HG03457 (cell line): ENCODE data around the gene NAV1.

Experiments
- ATAC-seq: cut with Tn5 transposase; IDR thresholded peaks from one replicate; pipeline ENCODE4 v1.9.1; 2021; ENCODE audit warnings: moderate number of reproducible peaks; ENCODE audit not compliant: unreplicated experiment

NAV1 gene

DNA sequence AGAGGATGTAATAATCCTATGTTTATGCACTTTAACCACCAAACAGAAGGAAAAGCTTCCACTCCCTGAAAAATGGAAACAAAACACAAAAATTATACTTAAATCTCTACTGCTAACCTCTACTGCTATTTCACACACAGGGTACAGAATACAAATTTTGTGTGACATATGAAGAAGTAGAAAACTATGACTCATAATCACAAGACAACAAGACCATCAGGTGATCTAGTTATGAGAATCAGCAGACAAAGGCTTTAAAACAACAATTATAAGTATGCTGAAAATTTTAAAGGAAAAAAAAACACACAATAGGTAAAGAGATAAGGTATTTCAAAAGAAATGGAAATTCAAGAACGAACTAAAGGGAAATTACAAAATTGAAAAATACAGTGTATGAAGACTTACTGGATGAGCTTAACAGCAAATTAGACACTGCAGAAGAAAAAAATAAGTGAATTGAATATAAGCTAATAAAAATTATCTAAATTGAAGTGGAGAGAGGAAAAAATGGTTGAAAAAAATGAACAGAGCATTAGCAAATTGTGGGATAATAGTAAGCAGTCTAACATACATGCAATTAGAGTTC, 13.6 kb upstream of the NAV1 start:
- no peak for ATAC-seq

DNA sequence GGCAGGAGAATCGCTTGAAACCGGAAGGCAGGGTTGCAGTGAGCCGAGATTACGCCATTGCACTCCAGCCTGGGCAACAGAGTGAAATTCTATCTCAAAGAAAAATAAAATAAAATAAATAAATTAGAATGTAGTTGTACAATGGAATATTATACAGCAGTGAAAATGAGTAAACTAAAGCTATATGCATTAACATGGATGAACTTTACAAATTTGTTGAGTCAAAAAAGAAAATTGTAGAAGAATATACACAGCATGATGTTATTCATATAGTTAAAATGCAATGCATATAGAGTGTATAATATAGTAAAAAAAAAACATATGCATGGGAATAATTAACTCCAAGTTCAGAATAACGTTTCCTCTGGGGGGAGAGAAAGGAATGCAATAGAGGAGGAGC, 11.0 kb upstream of the NAV1 start:
- no peak for ATAC-seq

DNA sequence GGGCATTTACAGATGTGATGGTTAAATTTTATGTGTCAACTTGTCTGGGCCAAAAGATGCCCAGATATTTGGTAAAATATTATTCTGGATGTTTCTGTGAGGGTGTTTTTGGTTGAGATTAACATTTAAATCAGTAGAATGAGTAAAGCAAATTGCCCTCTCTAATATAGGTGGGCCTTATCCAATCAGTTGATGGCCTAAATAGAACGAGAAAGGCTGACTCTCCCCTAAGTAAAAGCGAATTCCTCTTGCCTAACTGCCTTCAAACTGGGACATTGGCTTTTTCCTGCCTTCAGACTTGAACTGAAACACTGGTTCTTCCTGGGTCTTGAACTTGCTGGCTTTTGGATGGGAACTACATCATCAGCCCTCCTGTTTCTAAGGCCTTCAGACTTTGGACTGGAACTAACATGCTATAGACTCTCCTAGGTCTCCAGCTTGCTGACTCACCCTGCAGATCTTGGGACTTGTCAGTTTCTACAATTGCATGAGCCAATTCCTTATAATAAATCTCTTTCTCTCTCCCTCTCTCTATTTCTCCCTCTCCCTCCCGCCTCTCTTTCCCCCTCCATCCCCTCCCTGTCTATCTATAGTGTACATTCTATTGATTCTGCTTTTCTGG, 10.2 kb upstream of the NAV1 start:
- no peak for ATAC-seq

DNA sequence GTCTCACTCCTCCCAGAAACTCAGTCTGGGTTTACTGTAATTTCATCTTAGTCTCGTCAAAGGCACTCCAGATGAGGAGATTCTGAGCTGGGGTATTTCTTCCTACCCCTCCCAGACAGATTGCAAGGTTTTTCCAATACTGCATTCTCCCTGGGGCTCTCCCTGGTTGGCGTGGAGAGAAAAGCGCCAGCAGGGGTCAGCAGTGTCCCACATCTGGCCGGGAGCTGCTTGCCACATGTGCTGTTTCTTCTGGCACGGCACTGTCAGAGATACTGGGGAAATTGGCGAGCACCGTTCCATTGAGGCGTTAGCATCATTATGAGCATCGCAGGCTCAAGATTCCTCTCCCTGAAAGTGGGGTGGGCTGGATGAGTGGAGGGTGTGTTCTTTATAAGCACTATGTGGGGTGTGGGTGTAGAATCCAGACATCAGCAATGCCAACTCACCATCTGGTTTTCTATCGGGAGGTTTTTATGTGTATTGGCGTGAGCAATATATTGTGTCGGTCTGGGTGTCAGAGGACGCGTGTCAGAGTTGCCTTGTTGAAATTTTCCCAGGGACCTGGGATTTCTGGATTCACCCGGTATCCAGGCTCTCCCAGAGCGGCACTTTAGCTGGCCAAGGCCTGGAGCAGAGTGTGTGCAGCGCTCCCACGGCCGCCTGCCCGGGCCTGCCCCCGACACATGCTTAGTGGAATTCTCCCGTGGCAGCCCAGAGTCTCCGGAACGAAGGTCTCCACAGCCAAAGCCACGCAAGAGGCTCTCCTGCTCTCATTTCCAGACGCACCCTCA, 8.0 kb upstream of the NAV1 start:
- no peak for ATAC-seq

DNA sequence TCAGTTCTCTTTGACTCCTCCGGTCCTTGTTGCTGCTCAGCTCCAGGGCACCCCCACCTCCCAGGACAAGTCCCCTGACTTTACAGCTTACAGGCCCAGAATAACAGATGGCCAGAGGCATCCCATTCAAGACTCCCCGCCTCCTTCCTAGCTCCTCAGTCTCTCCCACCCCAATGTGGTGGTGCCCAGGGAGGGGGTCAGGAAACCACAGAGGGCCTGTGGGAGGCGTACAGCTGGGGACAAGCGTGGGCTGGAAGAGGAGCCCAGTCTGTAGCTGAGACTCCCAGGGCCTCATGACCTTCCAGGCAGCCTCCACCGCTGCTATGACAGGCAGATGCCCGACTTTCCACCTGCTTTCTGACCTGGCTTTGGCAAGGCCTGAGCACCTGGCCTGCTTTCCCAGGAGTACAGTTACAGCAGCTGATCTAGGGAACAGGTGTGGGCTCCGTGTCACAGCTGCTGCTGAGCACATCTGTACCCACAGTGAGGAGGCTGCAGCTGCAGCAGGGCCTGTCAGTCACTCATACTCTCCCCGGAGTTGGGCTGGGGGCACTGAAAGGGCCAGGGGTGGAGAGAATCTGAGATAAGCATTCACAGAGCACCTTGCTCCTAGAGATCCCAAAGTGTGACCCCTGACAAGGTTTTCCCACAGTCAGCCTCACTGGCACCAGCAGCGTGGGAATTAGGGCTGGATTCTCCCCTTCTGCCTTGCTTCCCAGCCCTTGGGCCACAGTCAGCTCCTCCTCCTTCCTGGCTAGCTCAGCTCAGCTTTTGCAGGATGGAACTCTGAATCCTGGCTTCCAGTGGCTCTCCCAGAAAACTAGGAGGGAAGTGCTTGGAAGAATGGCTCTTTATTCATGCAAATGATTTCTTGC, 7.1 kb upstream of the NAV1 start:
- no peak for ATAC-seq

DNA sequence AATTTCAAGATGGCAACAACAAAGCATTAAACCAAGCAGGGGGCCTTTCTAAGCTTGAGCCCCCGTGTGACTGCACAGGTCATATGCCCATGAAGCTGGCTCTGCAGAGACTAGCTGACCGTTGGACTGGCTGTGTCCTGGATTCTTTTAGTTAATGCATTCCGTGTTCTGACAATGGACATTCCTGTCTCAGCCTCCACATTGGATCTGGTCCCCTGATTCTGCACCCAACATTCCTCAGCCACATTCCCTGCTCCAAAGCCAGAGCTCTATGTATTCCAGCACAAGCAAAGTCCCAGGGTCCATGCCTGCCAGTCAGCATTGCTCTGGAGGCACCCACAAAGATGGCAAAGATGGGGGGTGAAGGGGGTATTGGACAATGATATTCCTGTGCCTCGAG, 5.1 kb upstream of the NAV1 start:
- ATAC-seq, result no peak

DNA sequence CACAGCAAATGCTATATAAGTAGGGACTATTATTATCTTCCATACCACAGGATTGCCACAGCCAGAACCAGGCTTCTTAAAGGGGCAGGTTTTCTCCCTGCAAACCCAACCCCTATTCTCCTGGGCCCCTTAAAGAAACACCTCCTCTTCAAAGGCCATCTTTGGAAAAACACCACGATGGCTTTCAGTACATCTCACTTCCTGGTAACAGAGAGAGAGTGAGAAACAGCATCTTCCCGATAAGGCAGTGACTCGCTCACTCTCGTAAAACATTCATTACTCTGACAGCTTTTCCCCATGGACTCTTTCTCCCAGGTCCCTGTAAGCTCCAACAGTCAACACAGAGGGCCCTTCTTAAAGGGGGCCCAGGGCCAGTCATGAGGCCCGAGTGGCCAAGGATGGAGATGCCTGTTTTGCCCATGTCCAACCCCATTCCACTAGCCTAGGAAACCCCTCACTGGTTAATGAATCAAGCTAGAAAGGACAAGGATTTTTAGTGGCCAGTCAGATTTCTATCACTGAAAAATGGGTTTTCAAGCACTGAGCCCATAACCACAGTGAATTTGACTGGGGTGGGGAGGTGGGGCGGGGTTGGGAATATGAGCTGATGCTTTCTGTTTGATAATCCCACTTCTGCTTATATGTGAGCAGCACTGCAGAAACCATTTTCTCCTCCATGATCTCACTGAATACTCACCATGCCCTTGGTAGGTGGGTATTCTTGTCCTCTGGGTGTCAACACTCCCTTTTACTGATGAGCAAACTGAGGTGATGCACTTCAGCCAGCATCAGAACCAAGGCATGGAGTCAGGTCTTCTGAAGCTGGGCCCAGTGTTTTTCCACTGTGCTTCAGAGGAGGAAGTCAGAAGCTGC, 3.6 kb upstream of the NAV1 start:
- no peak for ATAC-seq

DNA sequence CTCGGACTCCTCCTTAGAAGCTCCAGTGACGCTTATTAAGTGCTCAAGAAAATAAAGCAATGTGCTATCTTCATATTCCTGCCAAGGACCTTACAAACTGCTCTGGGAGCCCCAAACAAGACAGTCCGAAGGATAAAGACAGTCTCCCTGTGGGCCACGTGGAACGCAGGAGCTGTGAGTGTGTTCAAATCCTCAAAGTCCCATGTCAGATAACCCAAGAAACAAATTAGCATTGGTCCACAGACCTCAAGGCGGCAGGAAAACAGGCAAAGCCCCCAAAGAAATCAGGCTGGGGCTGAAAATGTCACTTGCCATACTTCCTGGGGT, 3.0 kb upstream of the NAV1 start:
- no peak for ATAC-seq

DNA sequence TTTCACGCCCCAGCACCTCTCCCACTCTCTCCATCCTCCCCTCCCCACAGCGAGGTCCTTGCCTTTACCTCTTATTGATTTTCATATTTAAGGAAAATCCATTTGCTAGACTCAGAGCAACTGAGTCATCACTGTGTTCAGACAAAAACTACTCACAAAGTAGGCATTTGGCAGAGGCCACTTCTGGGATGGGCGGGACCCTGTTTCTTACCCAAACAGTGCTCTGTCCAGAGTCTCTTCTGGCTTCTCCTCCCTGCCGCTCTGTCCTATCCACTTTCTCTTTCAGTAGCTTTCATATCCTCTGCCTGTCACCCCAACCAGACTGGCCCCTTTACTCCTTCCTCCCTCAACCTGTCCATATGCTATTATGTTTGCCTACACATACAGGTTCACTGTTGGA, 2.4 kb upstream of the NAV1 start:
- ATAC-seq, result no peak

DNA sequence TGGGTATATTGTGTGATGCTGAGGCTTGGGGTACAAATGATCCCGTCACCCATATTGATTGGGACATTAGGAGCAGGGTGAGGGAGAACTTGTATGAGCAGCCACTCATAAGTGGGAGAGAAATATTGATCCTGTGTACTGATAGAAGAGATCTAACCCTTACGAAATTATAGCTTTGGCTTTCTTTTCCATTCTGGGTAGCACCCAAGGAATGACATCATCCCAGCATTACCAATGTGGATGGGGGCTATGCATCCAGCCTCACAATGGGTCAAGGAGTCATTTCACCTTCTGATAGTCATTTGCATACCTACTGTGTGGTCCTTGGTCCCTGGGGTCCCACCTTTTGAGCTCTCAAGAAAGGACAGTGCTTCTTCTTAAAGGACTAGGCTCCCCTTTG, 1.9 kb upstream of the NAV1 start:
- ATAC-seq, result no peak

DNA sequence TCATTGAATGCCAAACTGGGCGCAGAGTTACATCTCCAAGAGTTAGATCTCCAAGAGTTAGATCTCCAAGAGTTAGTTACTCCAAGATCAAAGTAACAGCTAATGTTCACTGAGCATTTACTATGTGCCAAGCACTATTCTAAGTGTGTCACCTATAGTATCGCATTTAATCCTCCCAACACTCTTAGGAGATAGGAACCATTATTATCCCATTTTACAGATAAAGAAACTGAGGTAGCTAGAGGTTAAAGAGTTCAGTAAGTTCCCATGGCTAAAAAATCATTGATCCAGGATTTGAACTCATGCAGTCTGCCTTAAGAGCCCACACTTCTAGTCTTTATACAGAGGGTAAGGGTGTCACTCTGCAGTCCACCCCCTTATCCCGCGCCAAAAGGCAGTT, 1.5 kb upstream of the NAV1 start:
- ATAC-seq, result no peak

DNA sequence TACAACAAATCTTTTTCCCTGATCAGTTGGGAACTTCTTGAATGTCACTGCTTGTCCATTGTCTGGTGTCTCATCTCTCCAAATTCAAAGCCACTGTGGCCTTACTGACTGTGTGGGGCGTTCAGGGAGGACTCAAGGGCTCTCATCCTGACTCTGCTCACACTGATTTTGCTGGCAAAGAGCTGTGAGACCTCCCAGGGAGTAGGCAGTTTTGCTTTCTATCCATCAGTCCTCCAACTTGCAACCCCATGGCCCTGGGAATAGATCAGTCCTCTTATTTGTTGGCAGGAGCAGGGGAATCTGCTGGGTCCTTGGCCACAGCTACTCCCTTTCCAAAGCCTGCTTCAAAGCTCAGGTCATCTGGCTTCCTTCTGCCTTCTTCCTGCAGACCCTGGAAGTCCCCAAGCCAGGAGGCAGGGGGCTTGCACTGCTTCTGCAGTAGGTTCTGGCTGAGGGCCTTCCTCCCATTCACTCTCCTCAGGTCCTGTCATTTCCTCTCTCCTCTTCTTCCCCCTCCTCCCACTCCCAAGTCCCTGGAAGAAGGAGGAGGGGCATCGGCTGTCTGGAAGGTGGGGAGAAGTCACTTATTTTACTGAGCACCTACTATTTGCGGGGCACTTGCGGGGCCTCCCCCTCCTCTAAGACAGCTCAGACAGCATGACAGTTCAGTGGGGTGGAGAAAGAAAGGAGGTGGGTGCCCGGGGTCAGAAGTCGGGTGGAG, 876 bp upstream of the NAV1 start:
- ATAC-seq, result no peak

DNA sequence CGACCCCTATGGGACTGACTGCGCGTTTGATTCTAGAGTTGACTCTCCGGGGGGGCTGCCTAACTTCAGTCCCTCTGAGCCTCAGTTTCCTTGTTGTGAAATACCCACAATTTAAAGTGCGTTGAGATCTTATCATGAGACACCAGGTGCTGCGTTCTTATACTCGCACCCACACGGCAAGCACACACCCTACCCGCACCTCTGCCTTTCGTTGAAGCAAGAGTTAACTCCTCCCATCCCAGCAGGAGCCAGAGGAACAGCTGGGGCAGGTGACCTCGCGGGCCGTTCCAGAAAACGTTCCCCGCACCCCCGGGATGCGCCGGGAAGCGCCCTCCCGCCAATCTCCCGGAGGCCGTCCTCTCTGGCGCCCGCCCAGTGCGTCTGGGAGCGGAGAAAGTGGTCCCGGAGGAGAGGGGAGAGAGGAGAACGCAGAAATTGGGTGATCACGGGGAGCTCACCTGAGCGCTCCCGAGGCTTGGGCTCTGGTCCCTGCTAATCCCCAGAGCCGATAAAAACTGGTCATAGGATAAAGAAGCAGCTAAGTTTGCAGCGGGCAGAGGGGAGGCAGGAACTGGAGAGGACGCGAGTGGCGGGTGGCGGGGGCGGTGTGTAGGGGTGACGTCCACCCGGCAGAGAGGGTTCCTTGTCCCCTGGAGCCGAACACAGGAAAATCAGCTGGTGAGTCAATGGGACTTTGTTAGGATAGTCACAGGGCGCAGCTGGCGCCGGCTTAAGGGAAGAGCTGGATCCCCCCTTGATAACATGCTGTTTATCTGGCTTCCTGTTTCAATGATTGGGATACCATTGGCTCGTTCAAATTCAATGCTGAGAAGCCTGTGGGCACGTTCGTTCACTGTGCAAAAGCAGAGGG, 869 bp downstream of the NAV1 start:
- ATAC-seq, result no peak

DNA sequence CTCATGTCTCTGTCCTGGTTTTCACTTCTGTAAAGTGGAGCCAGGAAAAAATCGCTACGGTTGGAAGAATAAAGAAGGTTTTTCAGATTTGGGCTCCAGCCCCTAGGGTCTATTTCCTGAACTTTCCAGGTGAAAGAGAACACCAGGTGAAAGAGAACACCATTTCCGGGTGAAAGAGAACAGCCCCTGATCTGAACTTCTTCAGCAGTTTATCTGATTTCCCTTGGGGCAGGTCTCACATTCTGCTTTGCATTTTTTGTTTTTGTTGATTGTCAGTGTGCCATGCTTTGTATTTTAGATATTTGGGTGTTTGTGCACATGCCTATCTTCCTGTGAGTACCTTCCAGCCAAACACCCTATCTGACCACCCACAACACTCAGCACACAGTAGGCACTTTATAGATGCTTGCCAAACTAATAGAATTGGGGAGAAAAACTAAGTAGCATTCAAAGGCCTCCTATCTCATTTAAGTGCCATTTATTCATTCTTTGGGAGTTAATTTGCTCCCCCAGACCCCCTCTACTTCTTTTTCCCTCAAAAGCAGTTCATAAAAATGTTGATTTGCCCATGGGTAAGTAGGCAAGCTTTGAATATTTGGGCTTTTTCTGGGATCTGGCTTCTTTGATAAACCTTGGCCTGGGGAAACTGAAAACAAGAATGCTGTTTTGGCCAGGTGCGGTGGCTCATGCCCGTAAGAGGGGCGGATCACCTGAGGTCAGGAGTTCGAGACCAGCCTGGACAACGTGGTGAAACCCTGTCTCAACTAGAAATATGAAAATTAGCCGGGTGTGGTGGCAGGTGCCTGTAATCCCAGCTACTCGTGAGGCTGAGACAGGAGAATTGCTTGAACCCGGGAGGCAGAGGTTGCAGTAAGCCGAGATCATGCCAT, 2.2 kb downstream of the NAV1 start:
- ATAC-seq, result no peak

DNA sequence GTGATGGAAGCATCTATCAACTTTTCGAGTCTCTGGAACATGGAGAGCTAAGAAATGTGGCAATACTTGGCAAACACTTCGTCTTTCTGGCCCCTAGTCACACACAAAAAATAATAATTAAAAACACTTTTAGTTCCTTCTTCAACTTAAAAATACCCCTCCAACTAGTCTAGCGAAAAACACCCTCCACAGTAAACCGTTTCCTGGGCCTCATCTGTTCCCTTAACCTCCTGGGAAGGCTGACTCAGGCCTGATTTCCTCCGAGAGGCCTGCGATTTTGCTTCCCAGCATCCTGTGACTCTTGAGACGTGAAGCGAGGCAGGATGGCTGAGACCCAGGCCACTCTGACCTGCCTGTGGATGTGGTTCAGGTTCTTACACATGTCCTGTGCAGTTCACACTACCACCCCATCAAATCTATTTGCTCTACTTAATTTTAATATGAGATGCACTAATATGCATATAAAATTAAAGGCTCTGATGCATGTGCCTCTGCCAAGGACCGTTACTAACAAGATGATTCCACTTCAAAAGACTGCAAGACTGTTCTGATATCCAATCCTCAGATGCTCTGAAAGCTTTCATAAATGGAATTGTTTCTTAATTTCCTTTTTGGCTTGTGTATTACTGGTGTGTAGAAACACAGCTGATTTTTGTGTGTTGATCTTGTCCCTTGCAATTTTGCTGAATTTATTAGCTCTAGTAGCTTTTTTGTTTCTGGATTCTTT, 3.5 kb downstream of the NAV1 start:
- ATAC-seq, result no peak

DNA sequence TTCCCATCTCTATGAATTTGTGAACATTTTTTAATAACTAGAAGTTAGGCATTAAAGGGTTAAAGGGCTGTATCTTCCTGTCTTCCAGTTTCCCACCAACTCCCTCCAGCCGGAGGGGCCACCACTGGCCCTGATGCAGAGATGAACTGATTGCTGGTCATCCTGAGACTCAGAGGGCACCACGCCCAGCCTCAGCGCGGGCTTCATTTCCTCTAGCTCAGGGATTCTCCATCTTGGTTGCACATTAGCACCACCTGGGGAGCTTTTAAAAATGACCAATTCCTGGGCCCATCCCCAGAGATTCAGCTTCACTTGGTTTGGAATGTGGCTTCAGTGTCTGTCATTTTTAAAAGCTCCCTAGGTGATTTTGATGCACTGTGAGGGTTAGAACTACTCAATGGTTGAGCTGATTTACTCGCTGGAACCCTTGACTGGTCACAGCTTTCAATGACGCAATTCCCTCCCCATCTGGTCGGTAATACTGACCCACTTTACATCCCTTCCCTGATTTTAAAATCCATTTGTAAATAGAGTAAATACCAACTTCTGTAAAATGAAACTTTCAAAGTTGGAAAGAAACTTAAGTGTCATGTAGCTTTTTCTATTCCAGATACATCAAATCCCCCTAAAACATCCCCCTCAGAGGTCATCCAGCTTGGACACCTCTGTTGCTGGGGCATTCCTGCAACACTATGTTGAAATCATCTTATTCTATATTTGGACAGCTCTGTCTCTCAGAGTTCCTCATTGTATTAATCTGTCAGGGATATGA, 5.1 kb downstream of the NAV1 start:
- no peak for ATAC-seq

DNA sequence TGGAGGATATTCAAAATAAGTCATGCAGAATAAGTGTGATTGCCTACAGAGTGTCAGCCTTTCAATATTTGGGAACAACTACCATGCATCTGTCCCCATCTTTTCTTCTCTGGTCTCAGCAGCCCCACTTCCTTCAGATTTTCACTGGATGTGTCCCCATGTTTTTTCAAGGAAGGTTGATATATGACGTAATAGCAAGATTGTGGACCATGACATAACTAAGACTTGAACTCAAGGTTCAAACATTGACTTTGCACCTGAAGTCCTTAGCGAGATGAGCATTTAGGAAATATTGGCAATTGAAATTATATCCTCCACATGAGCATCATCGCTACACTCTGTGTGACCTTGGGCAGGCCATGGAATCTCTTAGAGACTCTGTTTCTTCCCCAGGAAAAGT, 5.8 kb downstream of the NAV1 start:
- no peak for ATAC-seq
